ENCODE data around the gene ATP11C. TPM values are rescaled to one million over a fixed set of nuclear protein-coding genes. Genes with fewer than 3 reads are reported as not detected.

The ATP11C gene
- polyA plus RNA-seq, 3 donors: 1.6 to 6.7 (median 2.5) TPM

- Mint-ChIP-seq H3K27ac (no peak overlapping the region), H3K9me3 (no peaks in the 10 kb centered on the region), H3K27me3 (ENCODE audit: low read depth in 3 of 3) (peaks cover 0 to 1% (median 0%) of the 10 kb centered on the region in 3 donors), H3K4me1 (no peaks in the 10 kb centered on the region), H3K36me3 (peaks cover 27 to 37% of the 10 kb centered on the region in 2 donors), H3K4me3 (no peak overlapping the region)
- Histone ChIP-seq H3K4me3 (replicated peaks in 1 of 3; ENCODE audit: low read depth in 2 of 3, low read length in 3 of 3) (no peak overlapping the region), H3K27me3 (ENCODE audit: control insufficient read depth in 2 of 2, insufficient read depth in 2 of 2, low read length in 2 of 2) (no peaks in the 10 kb centered on the region), H3K9ac (ENCODE audit: insufficient read depth, low read length, poor library complexity, severe bottlenecking) (no peak overlapping the region), H3K79me2 (ENCODE audit: insufficient read depth, low read length) (no peaks in the 10 kb centered on the region), H3K36me3 (replicated peaks in 1 of 2; ENCODE audit: control insufficient read depth in 1 of 2, insufficient read depth in 2 of 2, low read length in 2 of 2) (peaks cover 6 to 63% of the 10 kb centered on the region in 2 donors), H3K27ac (ENCODE audit: low read depth in 1 of 2, low read length in 2 of 2) (no peak overlapping the region), H2AFZ (ENCODE audit: insufficient read depth, low read depth, low read length, poor library complexity, severe bottlenecking) (no peak overlapping the region), H3K4me1 (ENCODE audit: control insufficient read depth in 1 of 2, insufficient read depth in 2 of 2, low read length in 2 of 2) (no peaks in the 10 kb centered on the region), H4K20me1 (ENCODE audit: insufficient read depth, low read length) (no peaks in the 10 kb centered on the region), H3K9me3 (replicated peaks in 1 of 2; ENCODE audit: control insufficient read depth in 1 of 2, insufficient read depth in 1 of 2, low read length in 2 of 2) (no peaks in the 10 kb centered on the region), H3K4me2 (replicated peaks; ENCODE audit: extremely low read depth, low read length, poor library complexity, severe bottlenecking) (no peak overlapping the region)
- TF ChIP-seq CTCF (IDR thresholded peaks at IDR 0.05): no peak
- no CpG with 5 or more reads among the region's 2 CpGs for WGBS (ENCODE audit: insufficient coverage)
- intact Hi-C loops (cut with micrococcal nuclease): no loop called here
- no peak for DNase-seq
Measured at GRCh38 chrX:139739138-139739537, 193.7 kb downstream of the ATP11C start.

- Histone ChIP-seq H3K4me3 (replicated peaks in 1 of 3; ENCODE audit: low read depth in 2 of 3, low read length in 3 of 3) (no peak overlapping the region), H3K9me3 (replicated peaks in 1 of 2; ENCODE audit: control insufficient read depth in 1 of 2, insufficient read depth in 1 of 2, low read length in 2 of 2) (no peaks in the 10 kb centered on the region), H3K27me3 (ENCODE audit: control insufficient read depth in 2 of 2, insufficient read depth in 2 of 2, low read length in 2 of 2) (no peaks in the 10 kb centered on the region), H3K4me1 (ENCODE audit: control insufficient read depth in 1 of 2, insufficient read depth in 2 of 2, low read length in 2 of 2) (no peaks in the 10 kb centered on the region), H2AFZ (ENCODE audit: insufficient read depth, low read depth, low read length, poor library complexity, severe bottlenecking) (no peak overlapping the region), H3K4me2 (replicated peaks; ENCODE audit: extremely low read depth, low read length, poor library complexity, severe bottlenecking) (no peak overlapping the region), H4K20me1 (ENCODE audit: insufficient read depth, low read length) (no peaks in the 10 kb centered on the region), H3K9ac (ENCODE audit: insufficient read depth, low read length, poor library complexity, severe bottlenecking) (no peak overlapping the region), H3K36me3 (replicated peaks in 1 of 2; ENCODE audit: control insufficient read depth in 1 of 2, insufficient read depth in 2 of 2, low read length in 2 of 2) (peaks cover 3 to 65% of the 10 kb centered on the region in 2 donors), H3K27ac (ENCODE audit: low read depth in 1 of 2, low read length in 2 of 2) (no peak overlapping the region), H3K79me2 (ENCODE audit: insufficient read depth, low read length) (no peaks in the 10 kb centered on the region)
- H3K27me3 Mint-ChIP-seq (ENCODE audit: low read depth in 3 of 3): peaks cover 0 to 1% (median 0%) of the 10 kb centered on the region in 3 donors
- no peak for TF ChIP-seq CTCF (IDR thresholded peaks at IDR 0.05)
- intact Hi-C loops (cut with micrococcal nuclease): no loop called here
- no peak for DNase-seq
- no peaks in the 10 kb centered on the region for H3K9me3 Mint-ChIP-seq
- peaks cover 27 to 39% of the 10 kb centered on the region in 2 donors for H3K36me3 Mint-ChIP-seq
- H3K27ac Mint-ChIP-seq: no peak overlapping the region
- no peak overlapping the region for H3K4me3 Mint-ChIP-seq
- H3K4me1 Mint-ChIP-seq: no peaks in the 10 kb centered on the region
Measured at GRCh38 chrX:139738581-139738980, 194.3 kb downstream of the ATP11C start.
